AG20443 (cell line): ENCODE results near the gene SORCS2.

Source experiments
- DNase-seq: peaks from one replicate; pipeline ENCODE4 v3.0.0; 2012; ENCODE audit warnings: low spot score, mixed read lengths

Gene SORCS2

GRCh38 chr4:7393601-7394575 lies 201.6 kb downstream of the SORCS2 start:
- DNase-seq: no peak

- DNase-seq: no peak
These were observed 202.5 kb downstream of the SORCS2 start for GRCh38 chr4:7394681-7395451.

- no peak for DNase-seq
These were observed 203.3 kb downstream of the SORCS2 start for GRCh38 chr4:7395645-7396044.

GRCh38 chr4:7396186-7396910 lies 204.0 kb downstream of the SORCS2 start:
- DNase-seq: no peak

GRCh38 chr4:7397206-7398103 lies 205.1 kb downstream of the SORCS2 start:
- no peak for DNase-seq

GRCh38 chr4:7398104-7398423 lies 205.7 kb downstream of the SORCS2 start:
- DNase-seq: no peak

- no peak for DNase-seq
These were observed 206.6 kb downstream of the SORCS2 start for GRCh38 chr4:7398788-7399439.

- no peak for DNase-seq
These were observed 207.3 kb downstream of the SORCS2 start for GRCh38 chr4:7399440-7400234.

- no peak for DNase-seq
These were observed 208.4 kb downstream of the SORCS2 start for GRCh38 chr4:7400671-7401298.

GRCh38 chr4:7402526-7402925 lies 210.2 kb downstream of the SORCS2 start:
- no peak for DNase-seq

- no peak for DNase-seq
These were observed 210.7 kb downstream of the SORCS2 start for GRCh38 chr4:7403001-7403400.

GRCh38 chr4:7408166-7408565 lies 215.8 kb downstream of the SORCS2 start:
- no peak for DNase-seq

GRCh38 chr4:7410446-7410845 lies 218.1 kb downstream of the SORCS2 start:
- DNase-seq: no peak

- no peak for DNase-seq
These were observed 219.2 kb downstream of the SORCS2 start for GRCh38 chr4:7411491-7411890.

- DNase-seq: no peak
These were observed 219.7 kb downstream of the SORCS2 start for GRCh38 chr4:7411896-7412553.

GRCh38 chr4:7412554-7412912 lies 220.2 kb downstream of the SORCS2 start:
- no peak for DNase-seq

- DNase-seq: no peak
These were observed 221.7 kb downstream of the SORCS2 start for GRCh38 chr4:7414046-7414445.

GRCh38 chr4:7414736-7415510 lies 222.6 kb downstream of the SORCS2 start:
- DNase-seq: no peak
